Mammary epithelial cell (primary cell): ENCODE data around the gene CDX1.

Source experiments
- CTCF ChIP-seq, 2 donors: IDR thresholded peaks in 1 of 2; conservative IDR thresholded peaks in 1 of 2; 2 replicates each; pipeline ENCODE4 v1.5.1; 2011 to 2012; ENCODE audit warnings: inconsistent platforms in 2 of 2, low read length in 2 of 2, mild to moderate bottlenecking in 2 of 2, control low read depth in 1 of 2, low read depth in 1 of 2; ENCODE audit not compliant: insufficient read depth in 1 of 2; ENCODE audit errors: extremely low read depth in 1 of 2
- EZH2 ChIP-seq: IDR thresholded peaks from 2 replicates; pipeline ENCODE4 v1.6.1; 2012; ENCODE audit warnings: low read length, inconsistent platforms, borderline replicate concordance

- TF ChIP-seq CTCF (conservative IDR thresholded peaks at IDR 0.05 in 1 of 2, IDR thresholded peaks at IDR 0.05 in 1 of 2; ENCODE audit: extremely low read depth in 1 of 2, insufficient read depth in 1 of 2, low read depth in 1 of 2, low read length in 2 of 2), result no peak
- no peak for TF ChIP-seq EZH2
These were observed 11.7 kb downstream of the CDX1 start for GRCh38 chr5:150178262-150178661.
